Brain microvascular endothelial cell (primary cell): ENCODE results near the gene OR7A5.

ENCODE experiments used
- DNase-seq: peaks from one replicate; pipeline ENCODE4 v3.0.0-alpha.2; 2020
- H3K27ac ChIP-seq: fragments of 250-450 bp; sonication (Bioruptor Pico); 2 replicates; pipeline ENCODE4 v1.5.1; 2020; ENCODE audit warnings: mild to moderate bottlenecking, moderate library complexity
- H3K27me3 ChIP-seq: fragments of 250-450 bp; sonication (Bioruptor Pico); replicated peaks from 2 replicates; pipeline ENCODE4 v1.5.1; 2020; ENCODE audit warnings: mild to moderate bottlenecking
- H3K36me3 ChIP-seq: fragments of 250-450 bp; sonication (Bioruptor Pico); replicated peaks from 2 replicates; pipeline ENCODE4 v1.5.1; 2020; ENCODE audit warnings: mild to moderate bottlenecking
- H3K4me3 ChIP-seq: 2 replicates; pipeline ENCODE4 v1.5.1; 2011; ENCODE audit warnings: low read depth, mild to moderate bottlenecking, control low read depth, low read length, moderate library complexity
- in situ Hi-C: cut with HindIII; loops from 2 replicates; pipeline ENCODE4 v1.10.0; 2017; ENCODE audit warnings: low sequenced_read_pairs, low pct_ligation_motif_present
- TF ChIP-seq, protein P1 (sequence below): IDR thresholded peaks from 2 replicates; pipeline ENCODE4 v1.5.1; 2011; ENCODE audit warnings: low read depth, mild to moderate bottlenecking, moderate library complexity, low read length, control low read depth, inconsistent platforms; ENCODE audit errors: missing control alignments

OR7A5 gene

DNA sequence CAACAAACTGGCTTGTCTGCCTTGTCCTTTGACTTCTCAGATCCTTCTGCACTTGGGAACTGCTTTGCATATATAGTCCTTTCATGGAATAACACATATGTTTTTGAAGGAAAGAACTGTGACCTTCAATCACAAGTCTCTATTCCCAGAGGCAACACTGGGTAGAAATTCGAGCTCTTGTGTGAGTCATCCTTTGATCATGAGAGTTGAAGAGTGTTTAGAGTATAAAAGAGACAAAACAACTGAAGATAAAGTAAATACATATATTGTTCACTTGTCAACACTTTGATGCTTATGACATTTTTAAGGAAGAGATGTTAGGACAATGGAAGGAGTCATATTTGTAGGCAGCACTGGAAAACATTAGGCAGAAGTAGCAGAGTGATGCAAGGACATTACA lies 5.2 kb upstream of the OR7A5 start:
- Histone ChIP-seq H3K27ac (no peak overlapping the region), H3K4me3 (no peak overlapping the region), H3K27me3 (no peaks in the 10 kb centered on the region), H3K36me3 (no peaks in the 10 kb centered on the region)
- in situ Hi-C loops, result no loop called here
- no peak for DNase-seq
- TF ChIP-seq, protein P1, sequence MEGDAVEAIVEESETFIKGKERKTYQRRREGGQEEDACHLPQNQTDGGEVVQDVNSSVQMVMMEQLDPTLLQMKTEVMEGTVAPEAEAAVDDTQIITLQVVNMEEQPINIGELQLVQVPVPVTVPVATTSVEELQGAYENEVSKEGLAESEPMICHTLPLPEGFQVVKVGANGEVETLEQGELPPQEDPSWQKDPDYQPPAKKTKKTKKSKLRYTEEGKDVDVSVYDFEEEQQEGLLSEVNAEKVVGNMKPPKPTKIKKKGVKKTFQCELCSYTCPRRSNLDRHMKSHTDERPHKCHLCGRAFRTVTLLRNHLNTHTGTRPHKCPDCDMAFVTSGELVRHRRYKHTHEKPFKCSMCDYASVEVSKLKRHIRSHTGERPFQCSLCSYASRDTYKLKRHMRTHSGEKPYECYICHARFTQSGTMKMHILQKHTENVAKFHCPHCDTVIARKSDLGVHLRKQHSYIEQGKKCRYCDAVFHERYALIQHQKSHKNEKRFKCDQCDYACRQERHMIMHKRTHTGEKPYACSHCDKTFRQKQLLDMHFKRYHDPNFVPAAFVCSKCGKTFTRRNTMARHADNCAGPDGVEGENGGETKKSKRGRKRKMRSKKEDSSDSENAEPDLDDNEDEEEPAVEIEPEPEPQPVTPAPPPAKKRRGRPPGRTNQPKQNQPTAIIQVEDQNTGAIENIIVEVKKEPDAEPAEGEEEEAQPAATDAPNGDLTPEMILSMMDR, result no peak

DNA sequence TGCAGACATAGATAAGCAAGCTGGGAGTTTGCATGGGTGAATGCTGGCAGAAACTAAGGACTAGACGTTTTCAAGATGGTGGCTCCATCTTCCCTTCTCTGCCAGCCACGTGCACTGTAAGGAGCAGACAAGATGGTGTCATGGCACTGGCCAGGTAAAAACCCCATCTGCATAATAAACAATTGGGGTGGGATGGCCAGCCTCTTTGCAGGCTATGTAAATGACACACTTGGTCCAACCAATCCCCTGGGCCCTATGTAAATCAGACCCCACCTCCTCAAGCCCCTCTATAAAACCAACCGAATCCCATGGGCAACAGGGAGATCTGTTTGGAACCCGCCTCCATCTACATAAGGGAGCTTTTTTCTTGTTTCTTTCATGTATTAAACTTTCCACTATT lies 2.4 kb upstream of the OR7A5 start:
- no peak overlapping the region for H3K4me3 ChIP-seq
- TF ChIP-seq, protein P1, result no peak
- in situ Hi-C loops, result no loop called here
- DNase-seq, result no peak
- no peaks in the 10 kb centered on the region for H3K36me3 ChIP-seq
- no peak overlapping the region for H3K27ac ChIP-seq
- no peaks in the 10 kb centered on the region for H3K27me3 ChIP-seq

DNA sequence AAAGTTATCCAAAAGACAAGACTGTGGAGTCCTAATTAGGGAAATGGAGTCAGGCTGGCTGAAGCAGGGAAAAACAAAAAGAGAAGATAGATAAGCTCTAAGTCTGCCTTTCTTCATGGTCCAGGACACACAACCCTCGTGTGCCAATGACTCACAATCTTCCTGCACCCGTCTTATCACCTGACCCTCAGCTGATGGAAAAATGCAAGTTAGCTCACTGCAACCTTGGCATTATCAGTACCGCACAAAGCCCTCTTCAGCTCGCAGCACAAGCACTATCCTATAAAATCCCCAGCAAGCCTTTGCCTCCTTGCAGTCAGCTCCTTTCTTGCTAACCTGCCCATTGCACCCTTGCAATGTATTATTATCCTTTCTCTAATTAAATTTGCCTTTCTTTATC lies 4.3 kb downstream of the OR7A5 start:
- H3K27ac ChIP-seq, result no peak overlapping the region
- in situ Hi-C loops, result no loop called here
- no peaks in the 10 kb centered on the region for H3K36me3 ChIP-seq
- DNase-seq, result no peak
- H3K4me3 ChIP-seq, result no peak overlapping the region
- H3K27me3 ChIP-seq, result no peaks in the 10 kb centered on the region
- TF ChIP-seq, protein P1, result no peak

DNA sequence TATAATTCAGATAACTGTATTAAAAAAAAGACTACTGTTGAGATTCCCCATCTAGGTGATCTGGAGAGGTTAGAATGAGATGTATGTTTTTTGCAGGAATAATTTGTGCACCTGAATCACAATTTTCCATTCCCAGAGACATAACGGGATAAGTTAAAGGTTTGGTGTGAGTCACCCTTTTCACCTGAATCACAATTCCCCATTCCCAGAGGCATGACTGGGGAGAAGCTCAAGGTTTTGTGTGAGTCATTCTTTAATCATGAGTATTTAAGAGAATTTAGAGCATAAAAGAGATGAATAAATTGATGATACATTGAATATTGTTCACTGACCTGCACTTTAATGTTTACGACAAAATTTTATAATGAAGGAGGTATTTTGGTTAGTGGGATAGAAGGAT lies 9.0 kb downstream of the OR7A5 start:
- TF ChIP-seq, protein P1, result no peak
- Histone ChIP-seq H3K4me3 (no peak overlapping the region), H3K27me3 (no peaks in the 10 kb centered on the region), H3K36me3 (no peaks in the 10 kb centered on the region), H3K27ac (no peak overlapping the region)
- DNase-seq, result no peak
- in situ Hi-C loops, result no loop called here

GRCh38 chr19:14821937-14822336 lies 13.0 kb downstream of the OR7A5 start:
- DNase-seq, result no peak
- Histone ChIP-seq H3K27ac (no peak overlapping the region), H3K36me3 (no peaks in the 10 kb centered on the region), H3K4me3 (no peak overlapping the region), H3K27me3 (no peaks in the 10 kb centered on the region)
- TF ChIP-seq, protein P1, result no peak
- in situ Hi-C loops, result no loop called here

- DNase-seq, result no peak
- no peaks in the 10 kb centered on the region for H3K36me3 ChIP-seq
- no peak overlapping the region for H3K4me3 ChIP-seq
- no peak overlapping the region for H3K27ac ChIP-seq
- TF ChIP-seq, protein P1, result no peak
- in situ Hi-C loops, result no loop called here
- no peaks in the 10 kb centered on the region for H3K27me3 ChIP-seq
These were observed 16.4 kb downstream of the OR7A5 start for GRCh38 chr19:14818588-14818987.
